Rectal smooth muscle tissue (tissue), 1 donor: ENCODE measurements around the gene DDOST.
"Not testable (repeated sequence)": the region's sequence is repeated elsewhere in the genome, so short reads cannot be mapped to it uniquely, and the experiment has no call there.

ENCODE experiments used
- H3K27ac ChIP-seq: one replicate; pipeline ENCODE4 v1.7.0; 2013; ENCODE audit warnings: low read depth, low read length, inconsistent platforms
- H3K27me3 ChIP-seq: one replicate; pipeline ENCODE4 v1.7.0; 2013; ENCODE audit warnings: low read length; ENCODE audit not compliant: control insufficient read depth, insufficient read depth
- H3K36me3 ChIP-seq: one replicate; pipeline ENCODE4 v1.7.0; 2013; ENCODE audit warnings: low read length; ENCODE audit not compliant: control insufficient read depth, insufficient read depth
- H3K4me1 ChIP-seq: one replicate; pipeline ENCODE4 v1.7.0; 2013; ENCODE audit warnings: low read length; ENCODE audit not compliant: control insufficient read depth, insufficient read depth
- H3K4me3 ChIP-seq: one replicate; pipeline ENCODE4 v1.7.0; 2013; ENCODE audit warnings: low read length
- H3K9ac ChIP-seq: one replicate; pipeline ENCODE4 v1.7.0; 2013; ENCODE audit warnings: low read length

DDOST gene

GRCh38 chr1:20685099-20685662, 24.0 kb upstream of the DDOST start:
- Histone ChIP-seq H3K9ac (no peak overlapping the region), H3K27ac (no peak overlapping the region), H3K4me3 (no peak overlapping the region)

DNA sequence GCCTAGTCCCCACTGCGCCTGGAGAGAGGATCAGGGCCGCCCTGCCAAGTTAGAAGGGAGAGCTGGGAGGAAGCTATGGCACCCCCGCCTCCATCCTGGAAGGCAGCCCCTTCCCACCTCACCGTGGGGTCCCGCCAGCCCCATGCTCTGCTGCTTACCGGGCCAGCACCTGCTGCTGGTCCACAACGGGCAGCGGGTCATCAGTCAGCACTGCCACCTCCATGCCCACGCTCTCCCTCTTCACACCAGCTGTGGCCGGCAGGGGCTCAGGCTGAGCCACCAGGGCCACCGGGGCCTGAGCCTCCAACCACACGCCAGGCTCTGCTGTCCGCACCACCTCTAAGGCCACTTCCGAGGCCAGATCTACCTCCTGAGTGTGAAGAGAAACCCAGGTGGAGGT, 23.5 kb upstream of the DDOST start:
- no peak overlapping the region for H3K4me3 ChIP-seq
- no peak overlapping the region for H3K27ac ChIP-seq
- no peaks in the 10 kb centered on the region for H3K27me3 ChIP-seq
- H3K9ac ChIP-seq = no peak overlapping the region
- no peaks in the 10 kb centered on the region for H3K4me1 ChIP-seq
- H3K36me3 ChIP-seq = no peaks in the 10 kb centered on the region

More at GRCh38 chr1:20685099-20685662, 24.0 kb upstream of the DDOST start:
- Histone ChIP-seq H3K27me3 (no peaks in the 10 kb centered on the region), H3K4me1 (no peaks in the 10 kb centered on the region), H3K36me3 (no peaks in the 10 kb centered on the region)

- Histone ChIP-seq H3K9ac (no peak overlapping the region), H3K4me1 (no peaks in the 10 kb centered on the region), H3K36me3 (no peaks in the 10 kb centered on the region), H3K27ac (no peak overlapping the region), H3K27me3 (no peaks in the 10 kb centered on the region), H3K4me3 (no peak overlapping the region)
Measured at GRCh38 chr1:20684050-20684620, 23.0 kb upstream of the DDOST start.

- Histone ChIP-seq H3K27me3 (no peaks in the 10 kb centered on the region), H3K36me3 (no peaks in the 10 kb centered on the region), H3K4me3 (no peak overlapping the region), H3K9ac (no peak overlapping the region), H3K27ac (no peak overlapping the region), H3K4me1 (no peaks in the 10 kb centered on the region)
Measured at GRCh38 chr1:20683614-20684013, 22.4 kb upstream of the DDOST start.

- Histone ChIP-seq H3K4me1 (no peaks in the 10 kb centered on the region), H3K9ac (no peak overlapping the region), H3K27me3 (no peaks in the 10 kb centered on the region), H3K4me3 (no peak overlapping the region), H3K27ac (no peak overlapping the region), H3K36me3 (no peaks in the 10 kb centered on the region)
Measured at GRCh38 chr1:20682571-20683236, 21.5 kb upstream of the DDOST start.

GRCh38 chr1:20681999-20682398, 20.8 kb upstream of the DDOST start:
- Histone ChIP-seq H3K27ac (no peak overlapping the region), H3K4me1 (no peaks in the 10 kb centered on the region), H3K27me3 (no peaks in the 10 kb centered on the region), H3K36me3 (no peaks in the 10 kb centered on the region), H3K9ac (no peak overlapping the region), H3K4me3 (no peak overlapping the region)

- no peak overlapping the region for H3K4me3 ChIP-seq
- no peaks in the 10 kb centered on the region for H3K4me1 ChIP-seq
- no peak overlapping the region for H3K27ac ChIP-seq
- no peaks in the 10 kb centered on the region for H3K36me3 ChIP-seq
- H3K27me3 ChIP-seq = no peaks in the 10 kb centered on the region
- no peak overlapping the region for H3K9ac ChIP-seq
Measured at GRCh38 chr1:20680269-20680668, 19.1 kb upstream of the DDOST start.

- Histone ChIP-seq H3K9ac (no peak overlapping the region), H3K4me3 (no peak overlapping the region), H3K4me1 (no peaks in the 10 kb centered on the region), H3K27me3 (no peaks in the 10 kb centered on the region), H3K27ac (no peak overlapping the region), H3K36me3 (no peaks in the 10 kb centered on the region)
Measured at GRCh38 chr1:20678599-20678998, 17.4 kb upstream of the DDOST start.

GRCh38 chr1:20673626-20674025, 12.5 kb upstream of the DDOST start:
- not testable (repeated sequence) for H3K36me3 ChIP-seq, H3K4me1 ChIP-seq

DNA sequence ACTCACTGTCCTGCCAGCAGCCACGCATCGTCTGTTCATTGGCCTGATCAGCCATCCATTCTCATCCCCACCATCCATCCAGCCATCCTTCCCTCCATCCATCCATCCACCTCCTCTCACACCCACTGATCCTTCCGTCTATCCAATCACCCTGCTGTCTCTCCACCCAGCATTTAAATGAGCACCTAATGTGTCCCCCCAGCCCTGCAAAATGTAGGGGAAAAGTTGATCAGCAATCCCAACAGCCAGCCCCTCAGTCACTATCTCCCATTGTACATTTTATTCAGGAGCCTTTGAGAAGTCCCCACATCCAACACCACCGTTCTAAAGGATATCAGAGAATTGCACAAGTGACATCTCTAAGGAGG, 11.1 kb upstream of the DDOST start:
- Histone ChIP-seq H3K9ac (no peak overlapping the region), H3K4me3 (no peak overlapping the region), H3K36me3 (no peaks in the 10 kb centered on the region), H3K27me3 (no peaks in the 10 kb centered on the region), H3K27ac (no peak overlapping the region), H3K4me1 (no peaks in the 10 kb centered on the region)

More at GRCh38 chr1:20673626-20674025, 12.5 kb upstream of the DDOST start:
- H3K9ac ChIP-seq, H3K27ac ChIP-seq, H3K4me3 ChIP-seq, H3K27me3 ChIP-seq: not testable (repeated sequence)

- H3K4me3 ChIP-seq = no peak overlapping the region
- H3K4me1 ChIP-seq = no peaks in the 10 kb centered on the region
- H3K27me3 ChIP-seq = no peaks in the 10 kb centered on the region
- H3K9ac ChIP-seq = no peak overlapping the region
- no peak overlapping the region for H3K27ac ChIP-seq
- no peaks in the 10 kb centered on the region for H3K36me3 ChIP-seq
Measured at GRCh38 chr1:20670936-20671335, 9.8 kb upstream of the DDOST start.

GRCh38 chr1:20668581-20668980, 7.4 kb upstream of the DDOST start:
- Histone ChIP-seq H3K9ac (no peak overlapping the region), H3K36me3 (no peaks in the 10 kb centered on the region), H3K27ac (no peak overlapping the region), H3K4me1 (no peaks in the 10 kb centered on the region), H3K27me3 (no peaks in the 10 kb centered on the region), H3K4me3 (no peak overlapping the region)

- Histone ChIP-seq H3K36me3 (no peaks in the 10 kb centered on the region), H3K27me3 (no peaks in the 10 kb centered on the region), H3K4me1 (peaks cover 4% of the 10 kb centered on the region), H3K27ac (no peak overlapping the region), H3K9ac (no peak overlapping the region), H3K4me3 (no peak overlapping the region)
Measured at GRCh38 chr1:20666804-20667203, 5.6 kb upstream of the DDOST start.
